ENCODE data around the gene SPOCK1. TPM values are rescaled to one million over a fixed set of nuclear protein-coding genes. Genes with fewer than 3 reads are reported as not detected.
A peak's percentile ranks its signal among the peaks of the same experiment; 100 is the strongest.

The SPOCK1 gene
- total RNA-seq, 1 experiment from 2014 or later: 4.0 TPM

DNA sequence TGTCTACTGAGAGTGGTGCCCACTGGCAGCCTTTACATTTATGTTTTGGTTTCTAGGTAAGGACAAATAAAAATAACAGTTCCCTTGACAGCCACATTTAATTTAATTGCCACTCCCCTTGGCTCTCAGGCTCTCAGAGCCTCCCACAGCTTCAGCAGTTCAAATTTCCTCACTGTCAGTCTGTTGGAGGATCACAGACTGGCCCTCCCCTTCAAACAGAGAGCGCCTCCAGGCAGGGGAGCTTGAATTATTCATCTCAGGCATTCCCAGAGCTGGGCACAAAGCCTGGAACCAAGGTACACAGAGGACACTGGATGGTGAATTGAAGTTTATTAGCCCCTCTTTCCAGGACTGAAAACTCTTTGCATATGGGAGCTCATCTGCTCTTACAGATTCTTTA is 407.7 kb downstream of the SPOCK1 start:
- H3K4me3 ChIP-seq (ENCODE audit: low read depth, low read length, poor library complexity, severe bottlenecking): no peak overlapping the region
- DNase-seq (ENCODE audit: low spot score): peak; percentile 51
- no peak overlapping the region for H3K27ac ChIP-seq (ENCODE audit: low read depth, low read length, poor library complexity, severe bottlenecking)
- H3K9me3 ChIP-seq (ENCODE audit: low read depth, low read length, poor library complexity, severe bottlenecking): no peaks in the 10 kb centered on the region
- ChIA-PET POLR2A (ENCODE audit: low non-redundant PET) (no interaction called here), CTCF (no interaction called here)
- TF ChIP-seq EZH2 (IDR thresholded peaks at IDR 0.05; ENCODE audit: borderline replicate concordance, low read depth, low read length, poor library complexity, severe bottlenecking): no peak
- no peak for TF ChIP-seq CTCF (conservative IDR thresholded peaks at IDR 0.05; ENCODE audit: low read depth, low read length)
- no peaks in the 10 kb centered on the region for H3K36me3 ChIP-seq (ENCODE audit: insufficient read depth, low read length, poor library complexity, severe bottlenecking)
- peaks cover 10% of the 10 kb centered on the region for H3K4me1 ChIP-seq (ENCODE audit: insufficient read depth, low read length, poor library complexity, severe bottlenecking)
- intact Hi-C loops (cut with micrococcal nuclease; ENCODE audit: unreplicated experiment): no loop called here
- BruUV-seq (replicated peaks): no TSS peak
- H3K27me3 ChIP-seq (replicated peaks; ENCODE audit: insufficient read depth, low read depth, low read length, poor library complexity): no peaks in the 10 kb centered on the region

DNA sequence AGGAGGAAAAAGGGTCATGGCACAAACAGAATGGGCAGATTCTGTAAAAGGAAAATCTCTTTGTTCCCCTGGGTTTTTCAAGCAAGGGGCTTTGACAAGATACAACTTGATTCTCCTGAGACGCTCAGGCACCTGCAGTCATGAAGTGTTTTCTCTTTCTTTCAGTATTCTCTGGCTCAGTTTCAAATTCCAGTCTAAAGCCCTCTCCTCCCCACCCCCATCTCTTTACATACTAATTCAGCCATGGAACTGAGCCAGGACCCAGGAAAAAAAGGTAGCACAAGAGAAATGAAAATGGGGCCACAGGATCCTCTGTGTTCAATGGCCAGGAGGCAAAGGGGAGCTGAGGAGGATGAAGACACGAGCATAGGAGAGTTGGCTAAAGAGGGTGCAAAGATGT is 408.4 kb downstream of the SPOCK1 start:
- DNase-seq (ENCODE audit: low spot score): no peak
- CTCF ChIA-PET: no interaction called here
- TF ChIP-seq CTCF (conservative IDR thresholded peaks at IDR 0.05; ENCODE audit: low read depth, low read length) (no peak), EZH2 (IDR thresholded peaks at IDR 0.05; ENCODE audit: borderline replicate concordance, low read depth, low read length, poor library complexity, severe bottlenecking) (no peak)
- POLR2A ChIA-PET (ENCODE audit: low non-redundant PET): no interaction called here
- no peak overlapping the region for H3K4me3 ChIP-seq (ENCODE audit: low read depth, low read length, poor library complexity, severe bottlenecking)
- H3K4me1 ChIP-seq (ENCODE audit: insufficient read depth, low read length, poor library complexity, severe bottlenecking): peaks cover 10% of the 10 kb centered on the region
- intact Hi-C loops (cut with micrococcal nuclease; ENCODE audit: unreplicated experiment): no loop called here
- BruUV-seq (replicated peaks): no TSS peak
- no peaks in the 10 kb centered on the region for H3K36me3 ChIP-seq (ENCODE audit: insufficient read depth, low read length, poor library complexity, severe bottlenecking)
- H3K27me3 ChIP-seq (replicated peaks; ENCODE audit: insufficient read depth, low read depth, low read length, poor library complexity): no peaks in the 10 kb centered on the region
- H3K27ac ChIP-seq (ENCODE audit: low read depth, low read length, poor library complexity, severe bottlenecking): no peak overlapping the region
- no peaks in the 10 kb centered on the region for H3K9me3 ChIP-seq (ENCODE audit: low read depth, low read length, poor library complexity, severe bottlenecking)

DNA sequence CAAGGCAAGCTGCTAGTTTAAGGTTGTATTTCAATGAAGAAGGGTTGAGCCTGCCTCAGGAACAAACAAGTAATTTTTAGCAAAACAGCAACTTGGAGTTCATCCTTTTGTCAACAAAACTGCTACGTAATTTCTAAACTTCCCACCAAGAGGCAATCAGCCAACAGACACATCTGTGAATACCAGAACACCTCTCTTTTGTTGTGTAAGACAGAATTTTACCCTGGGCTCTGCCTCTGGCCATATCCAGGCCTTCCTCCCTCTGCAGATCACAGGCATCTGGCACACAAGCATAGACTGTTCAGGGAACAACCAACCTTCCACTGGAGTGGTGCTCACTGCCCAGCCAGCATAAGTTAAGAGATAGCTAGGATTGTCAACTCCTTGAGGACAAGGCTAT is 409.0 kb downstream of the SPOCK1 start:
- intact Hi-C loops (cut with micrococcal nuclease; ENCODE audit: unreplicated experiment): no loop called here
- H3K27me3 ChIP-seq (replicated peaks; ENCODE audit: insufficient read depth, low read depth, low read length, poor library complexity): no peaks in the 10 kb centered on the region
- H3K9me3 ChIP-seq (ENCODE audit: low read depth, low read length, poor library complexity, severe bottlenecking): no peaks in the 10 kb centered on the region
- no peak for TF ChIP-seq EZH2 (IDR thresholded peaks at IDR 0.05; ENCODE audit: borderline replicate concordance, low read depth, low read length, poor library complexity, severe bottlenecking)
- TF ChIP-seq CTCF (conservative IDR thresholded peaks at IDR 0.05; ENCODE audit: low read depth, low read length): no peak
- peaks cover 10% of the 10 kb centered on the region for H3K4me1 ChIP-seq (ENCODE audit: insufficient read depth, low read length, poor library complexity, severe bottlenecking)
- no peak for DNase-seq (ENCODE audit: low spot score)
- ChIA-PET CTCF (no interaction called here), POLR2A (ENCODE audit: low non-redundant PET) (no interaction called here)
- BruUV-seq (replicated peaks): no TSS peak
- no peak overlapping the region for H3K27ac ChIP-seq (ENCODE audit: low read depth, low read length, poor library complexity, severe bottlenecking)
- no peaks in the 10 kb centered on the region for H3K36me3 ChIP-seq (ENCODE audit: insufficient read depth, low read length, poor library complexity, severe bottlenecking)
- H3K4me3 ChIP-seq (ENCODE audit: low read depth, low read length, poor library complexity, severe bottlenecking): no peak overlapping the region

Measured in A673 (cell line).